Peyer's patch (tissue), 4 donors: ENCODE measurements around the gene IGFBP6. TPM values are rescaled to one million over a fixed set of nuclear protein-coding genes. Genes with fewer than 3 reads are reported as not detected.

ENCODE experiments used
- DNase-seq, 3 donors: peaks; one replicate each; pipeline ENCODE4 v3.0.0-alpha.2; 2017 to 2019
- H3K27ac ChIP-seq, 4 donors: fragments of 200-600 bp; sonication (generic); one replicate each; pipeline ENCODE4 v1.5.1; 2016 to 2019
- H3K27me3 ChIP-seq, 2 donors: fragments of 200-600 bp; sonication (generic); one replicate each; pipeline ENCODE4 v1.5.1; 2019
- H3K36me3 ChIP-seq, 3 donors: fragments of 200-600 bp; sonication (generic); one replicate each; pipeline ENCODE4 v1.5.1; 2016 to 2019
- H3K4me1 ChIP-seq, 4 donors: fragments of 200-600 bp; sonication (generic); one replicate each; pipeline ENCODE4 v1.5.1; 2016 to 2019
- H3K4me3 ChIP-seq, 4 donors: fragments of 200-600 bp; sonication (generic); 1 replicate in 3 of 4; 2 replicates in 1 of 4; pipeline ENCODE4 v1.5.1; 2016 to 2019; ENCODE audit warnings: mild to moderate bottlenecking in 1 of 4
- H3K9me3 ChIP-seq, 4 donors: fragments of 200-600 bp; sonication (generic); one replicate each; pipeline ENCODE4 v1.5.1; 2016 to 2019; ENCODE audit warnings: mild to moderate bottlenecking in 1 of 4
- POLR2A ChIP-seq, 2 donors: fragments of 450-650 bp; IDR thresholded peaks; one replicate each; pipeline ENCODE4 v1.5.1; 2017; ENCODE audit warnings: antibody characterized with exemption in 2 of 2, mild to moderate bottlenecking in 2 of 2, moderate library complexity in 2 of 2
- total RNA-seq, 4 donors: library from RNA; depleted of rRNA; stranded (reverse); fragments of >200 nt; gene quantifications; one replicate each; pipeline ENCODE4 v1.1.0, GENCODE V29; 2016
- TF ChIP-seq, protein P1 (sequence below), 6 experiments: fragments of 450-650 bp in 4 of 6; fragments of 200-600 bp in 2 of 6; sonication (generic) in 1 of 6; IDR thresholded peaks; one replicate each; pipeline ENCODE4 v1.5.1; 2017 to 2019; ENCODE audit warnings: antibody characterized with exemption in 6 of 6, mild to moderate bottlenecking in 3 of 6, moderate library complexity in 1 of 6

The IGFBP6 gene, protein sequence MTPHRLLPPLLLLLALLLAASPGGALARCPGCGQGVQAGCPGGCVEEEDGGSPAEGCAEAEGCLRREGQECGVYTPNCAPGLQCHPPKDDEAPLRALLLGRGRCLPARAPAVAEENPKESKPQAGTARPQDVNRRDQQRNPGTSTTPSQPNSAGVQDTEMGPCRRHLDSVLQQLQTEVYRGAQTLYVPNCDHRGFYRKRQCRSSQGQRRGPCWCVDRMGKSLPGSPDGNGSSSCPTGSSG
- total RNA-seq: 100 to 1,000 TPM in 2 of 4 donors, 10 to 100 TPM in 2; 68.5 to 191 (median 128) TPM

DNA sequence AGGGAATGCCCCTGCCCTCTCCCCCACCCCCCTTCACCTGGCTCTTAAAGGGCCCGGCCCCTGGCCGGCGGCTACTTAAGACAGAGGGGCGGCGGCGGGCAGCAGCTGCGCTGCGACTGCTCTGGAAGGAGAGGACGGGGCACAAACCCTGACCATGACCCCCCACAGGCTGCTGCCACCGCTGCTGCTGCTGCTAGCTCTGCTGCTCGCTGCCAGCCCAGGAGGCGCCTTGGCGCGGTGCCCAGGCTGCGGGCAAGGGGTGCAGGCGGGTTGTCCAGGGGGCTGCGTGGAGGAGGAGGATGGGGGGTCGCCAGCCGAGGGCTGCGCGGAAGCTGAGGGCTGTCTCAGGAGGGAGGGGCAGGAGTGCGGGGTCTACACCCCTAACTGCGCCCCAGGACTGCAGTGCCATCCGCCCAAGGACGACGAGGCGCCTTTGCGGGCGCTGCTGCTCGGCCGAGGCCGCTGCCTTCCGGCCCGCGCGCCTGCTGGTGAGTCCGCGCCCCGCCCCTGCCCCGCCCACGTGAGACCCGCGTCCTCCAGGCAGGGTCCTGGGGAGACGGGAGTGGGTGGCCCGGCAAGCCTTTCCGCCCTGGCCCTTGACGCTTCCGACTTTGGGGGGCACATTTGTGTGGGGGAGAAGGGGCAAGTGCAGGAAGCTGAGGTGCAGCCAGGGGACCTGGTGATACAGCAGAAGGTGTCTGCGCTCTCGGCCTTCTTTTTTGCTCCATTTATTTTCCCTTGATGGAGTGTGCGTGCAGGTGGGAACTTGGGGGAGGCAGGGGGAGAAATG lies at the start of gene IGFBP6:
TSS of gene IGFBP6 (plus strand) at position 104 of the 790 bp plus-strand sequence. CDS start at position 155, 51 bp downstream.
- H3K27ac ChIP-seq: peak within 1 kb of the TSS; percentile 61 to 88 (median 76)
- H3K9me3 ChIP-seq: no peaks in the 10 kb centered on the region
- no peak for TF ChIP-seq POLR2A (IDR thresholded peaks at IDR 0.05)
- TF ChIP-seq, protein P1, sequence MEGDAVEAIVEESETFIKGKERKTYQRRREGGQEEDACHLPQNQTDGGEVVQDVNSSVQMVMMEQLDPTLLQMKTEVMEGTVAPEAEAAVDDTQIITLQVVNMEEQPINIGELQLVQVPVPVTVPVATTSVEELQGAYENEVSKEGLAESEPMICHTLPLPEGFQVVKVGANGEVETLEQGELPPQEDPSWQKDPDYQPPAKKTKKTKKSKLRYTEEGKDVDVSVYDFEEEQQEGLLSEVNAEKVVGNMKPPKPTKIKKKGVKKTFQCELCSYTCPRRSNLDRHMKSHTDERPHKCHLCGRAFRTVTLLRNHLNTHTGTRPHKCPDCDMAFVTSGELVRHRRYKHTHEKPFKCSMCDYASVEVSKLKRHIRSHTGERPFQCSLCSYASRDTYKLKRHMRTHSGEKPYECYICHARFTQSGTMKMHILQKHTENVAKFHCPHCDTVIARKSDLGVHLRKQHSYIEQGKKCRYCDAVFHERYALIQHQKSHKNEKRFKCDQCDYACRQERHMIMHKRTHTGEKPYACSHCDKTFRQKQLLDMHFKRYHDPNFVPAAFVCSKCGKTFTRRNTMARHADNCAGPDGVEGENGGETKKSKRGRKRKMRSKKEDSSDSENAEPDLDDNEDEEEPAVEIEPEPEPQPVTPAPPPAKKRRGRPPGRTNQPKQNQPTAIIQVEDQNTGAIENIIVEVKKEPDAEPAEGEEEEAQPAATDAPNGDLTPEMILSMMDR (IDR thresholded peaks at IDR 0.05): peak in 4 of 6 experiments; percentile 19 to 48 (median 29)
- no peaks in the 10 kb centered on the region for H3K36me3 ChIP-seq
- peak; percentile 74 to 84 (median 79) for DNase-seq
- H3K4me1 ChIP-seq: peaks cover under 1 to 32% (median 7%) of the 10 kb centered on the region in 4 donors
- H3K27me3 ChIP-seq: no peaks in the 10 kb centered on the region
- peak within 1 kb of the TSS; percentile 49 to 62 (median 61) for H3K4me3 ChIP-seq

DNA sequence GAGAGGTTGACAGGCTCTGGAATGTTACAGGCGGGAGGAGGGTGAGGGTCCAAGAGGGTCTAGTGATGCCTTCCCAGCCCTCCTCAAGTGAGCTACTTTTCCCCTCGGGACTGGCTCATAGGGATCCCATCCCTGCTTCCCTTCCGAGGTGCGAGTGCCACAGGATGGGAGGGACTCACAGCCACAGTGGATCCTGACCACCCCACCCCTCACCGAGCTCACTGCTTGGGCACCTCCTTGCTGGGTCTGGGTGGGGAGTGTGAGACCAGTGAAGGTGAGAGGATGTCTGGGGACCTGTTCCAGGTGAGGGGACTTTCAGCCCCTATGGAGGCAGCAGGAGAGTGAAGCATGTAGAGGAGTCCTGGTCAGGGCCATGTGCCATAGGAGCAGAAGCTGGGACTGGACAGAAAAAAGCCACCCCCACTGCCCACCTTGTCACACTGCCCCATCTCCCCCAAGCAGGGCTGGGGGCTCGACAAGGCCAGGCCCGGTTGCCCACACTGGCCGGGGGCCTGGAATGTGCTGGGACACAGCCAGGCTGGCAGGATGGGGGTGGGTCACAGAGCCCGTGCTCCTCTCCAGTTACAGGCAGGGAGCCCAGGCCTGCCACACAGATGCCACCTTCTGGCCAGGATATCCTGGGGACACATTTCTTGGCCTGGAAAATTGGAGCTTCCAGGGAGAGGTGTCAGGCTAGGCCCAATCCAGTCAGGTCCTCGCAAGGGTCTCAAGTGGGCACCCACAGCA lies 49.3 kb upstream of the IGFBP6 start:
- H3K9me3 ChIP-seq: no peaks in the 10 kb centered on the region

DNA sequence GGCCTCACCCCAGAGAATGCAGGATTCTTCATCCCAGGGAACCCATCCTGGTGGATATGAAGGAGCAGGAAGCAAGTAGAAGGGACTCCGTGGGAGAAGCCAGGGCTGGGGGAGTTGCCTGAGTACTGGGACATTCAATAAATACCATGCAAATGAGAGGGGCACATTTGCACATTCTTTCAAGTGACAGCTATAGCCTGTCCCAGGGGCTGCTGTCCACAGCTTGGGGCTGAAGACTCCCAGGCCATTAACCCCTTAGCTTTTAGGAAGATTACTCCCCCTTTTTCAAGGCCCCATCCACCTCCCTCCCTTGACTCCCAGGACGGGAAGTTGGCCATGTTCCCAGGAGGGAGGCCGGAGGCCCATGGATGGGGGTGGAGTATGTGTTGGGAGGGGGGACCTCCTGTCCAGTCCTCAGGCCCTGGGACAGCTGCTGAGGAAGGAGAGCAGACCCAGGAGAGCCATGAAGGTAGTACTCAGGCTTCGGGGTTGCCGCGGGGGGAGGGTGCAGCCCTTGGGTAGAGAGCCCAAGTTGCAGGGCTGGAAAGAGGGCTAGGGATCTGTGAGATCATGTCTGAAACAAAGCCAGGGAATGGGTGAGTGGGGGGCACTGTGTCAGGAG lies 48.6 kb upstream of the IGFBP6 start:
- Histone ChIP-seq H3K9me3 (no peaks in the 10 kb centered on the region), H3K4me1 (peaks cover 8 to 70% (median 17%) of the 10 kb centered on the region in 4 donors), H3K27me3 (no peaks in the 10 kb centered on the region), H3K4me3 (peak overlapping the region; percentile 30 to 65 (median 52)), H3K36me3 (no peaks in the 10 kb centered on the region), H3K27ac (peak overlapping the region; percentile 77 to 94 (median 92))
- peak in 2 of 3 donors; percentile 64 to 66 for DNase-seq
- TF ChIP-seq, protein P1 (IDR thresholded peaks at IDR 0.05): no peak
- no peak for TF ChIP-seq POLR2A (IDR thresholded peaks at IDR 0.05)

More for the DNA sequence above, 49.3 kb upstream of the IGFBP6 start:
- H3K4me3 ChIP-seq: peak overlapping the region; percentile 42 to 66 (median 62)
- H3K27ac ChIP-seq: peak overlapping the region; percentile 77 to 94 (median 92)
- DNase-seq: peak in 2 of 3 donors; percentile 62 to 73
- H3K27me3 ChIP-seq: no peaks in the 10 kb centered on the region
- H3K36me3 ChIP-seq: no peaks in the 10 kb centered on the region
- TF ChIP-seq POLR2A (IDR thresholded peaks at IDR 0.05): no peak
- TF ChIP-seq, protein P1 (IDR thresholded peaks at IDR 0.05): peak in 3 of 6 experiments; percentile 21 to 41 (median 39)
- peaks cover 8 to 68% (median 13%) of the 10 kb centered on the region in 4 donors for H3K4me1 ChIP-seq

DNA sequence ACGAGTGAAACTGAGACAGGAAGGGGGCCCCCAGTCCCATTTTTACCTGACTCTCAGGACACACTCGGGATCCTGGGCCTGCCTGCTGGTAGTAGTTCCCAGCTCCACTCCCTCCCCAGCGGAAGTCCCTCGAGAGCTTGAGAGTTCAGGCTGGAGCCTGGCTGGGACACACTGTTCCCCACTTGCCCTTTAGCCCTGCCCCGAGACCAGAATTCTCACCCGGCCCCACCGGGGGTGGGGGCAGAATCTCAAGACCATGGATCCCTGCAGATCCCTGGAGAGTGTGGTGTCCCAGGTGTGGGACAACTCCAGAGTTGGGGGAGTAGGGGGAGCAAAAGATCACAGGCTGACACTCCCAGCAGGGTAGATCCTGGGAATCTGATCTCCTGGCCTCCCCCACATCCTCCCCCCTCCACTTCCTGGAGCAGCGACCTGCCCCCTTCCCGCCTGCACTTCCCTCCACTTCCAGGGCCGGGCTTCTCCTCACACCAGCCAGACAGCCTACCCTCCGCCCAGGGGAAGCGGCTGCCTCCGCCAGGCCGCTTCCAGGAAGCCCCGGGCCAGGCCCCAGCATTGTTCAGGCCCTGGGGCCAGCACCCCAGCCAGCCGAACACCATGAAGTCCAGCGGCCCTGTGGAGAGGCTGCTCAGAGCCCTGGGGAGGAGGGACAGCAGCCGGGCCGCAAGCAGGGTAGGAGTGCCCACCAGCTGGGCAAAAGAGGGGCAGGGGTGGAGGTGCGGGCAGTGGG lies 47.7 kb upstream of the IGFBP6 start, which contains the start of gene TNS2:
TSS of gene TNS2 (plus strand) at position 495 of the 748 bp plus-strand sequence. CDS start at position 616, 121 bp downstream.
- H3K27me3 ChIP-seq: no peaks in the 10 kb centered on the region
- TF ChIP-seq, protein P1 (IDR thresholded peaks at IDR 0.05): no peak
- TF ChIP-seq POLR2A (IDR thresholded peaks at IDR 0.05): peak in 1 of 2 donors; percentile 63
- peak within 1 kb of the TSS; percentile 77 to 94 (median 92) for H3K27ac ChIP-seq
- peaks cover 8 to 65% (median 18%) of the 10 kb centered on the region in 4 donors for H3K4me1 ChIP-seq
- peak within 1 kb of the TSS; percentile 30 to 65 (median 52) for H3K4me3 ChIP-seq
- DNase-seq: peak in 2 of 3 donors; percentile 85
- no peaks in the 10 kb centered on the region for H3K36me3 ChIP-seq
- H3K9me3 ChIP-seq: no peaks in the 10 kb centered on the region
